Ectodermal cell (in vitro differentiated cells): ENCODE measurements around the gene SLC35C1.
"Not testable (repeated sequence)": the region's sequence is repeated elsewhere in the genome, so short reads cannot be mapped to it uniquely, and the experiment has no call there.

Source experiments
- H3K27ac ChIP-seq: 2 replicates; pipeline ENCODE4 v1.7.0; 2013; ENCODE audit warnings: mild to moderate bottlenecking, low read depth, low read length; ENCODE audit not compliant: insufficient read depth, poor library complexity, severe bottlenecking
- H3K27me3 ChIP-seq: 2 replicates; pipeline ENCODE4 v1.7.0; 2013; ENCODE audit warnings: mild to moderate bottlenecking, low read length; ENCODE audit not compliant: insufficient read depth, control insufficient read depth, poor library complexity, severe bottlenecking
- H3K36me3 ChIP-seq: one replicate; pipeline ENCODE4 v1.7.0; 2013; ENCODE audit warnings: low read length; ENCODE audit not compliant: control insufficient read depth, insufficient read depth
- H3K4me1 ChIP-seq: one replicate; pipeline ENCODE4 v1.7.0; 2013; ENCODE audit warnings: low read length; ENCODE audit not compliant: control insufficient read depth, insufficient read depth
- H3K4me3 ChIP-seq: 2 replicates; pipeline ENCODE4 v1.7.0; 2013; ENCODE audit warnings: low read depth, low read length, control low read depth; ENCODE audit not compliant: insufficient read depth
- H3K9me3 ChIP-seq: 2 replicates; pipeline ENCODE4 v1.7.0; 2013; ENCODE audit warnings: mild to moderate bottlenecking, low read length, moderate library complexity; ENCODE audit not compliant: control insufficient read depth
- WGBS, 2 experiments: methylation state at CpG; one replicate each; pipeline ENCODE4 v1.1.7; 2013; ENCODE audit warnings: missing lambda C conversion rate in 2 of 2; 5-methylcytosine and 5-hydroxymethylcytosine counted together

The SLC35C1 gene

DNA sequence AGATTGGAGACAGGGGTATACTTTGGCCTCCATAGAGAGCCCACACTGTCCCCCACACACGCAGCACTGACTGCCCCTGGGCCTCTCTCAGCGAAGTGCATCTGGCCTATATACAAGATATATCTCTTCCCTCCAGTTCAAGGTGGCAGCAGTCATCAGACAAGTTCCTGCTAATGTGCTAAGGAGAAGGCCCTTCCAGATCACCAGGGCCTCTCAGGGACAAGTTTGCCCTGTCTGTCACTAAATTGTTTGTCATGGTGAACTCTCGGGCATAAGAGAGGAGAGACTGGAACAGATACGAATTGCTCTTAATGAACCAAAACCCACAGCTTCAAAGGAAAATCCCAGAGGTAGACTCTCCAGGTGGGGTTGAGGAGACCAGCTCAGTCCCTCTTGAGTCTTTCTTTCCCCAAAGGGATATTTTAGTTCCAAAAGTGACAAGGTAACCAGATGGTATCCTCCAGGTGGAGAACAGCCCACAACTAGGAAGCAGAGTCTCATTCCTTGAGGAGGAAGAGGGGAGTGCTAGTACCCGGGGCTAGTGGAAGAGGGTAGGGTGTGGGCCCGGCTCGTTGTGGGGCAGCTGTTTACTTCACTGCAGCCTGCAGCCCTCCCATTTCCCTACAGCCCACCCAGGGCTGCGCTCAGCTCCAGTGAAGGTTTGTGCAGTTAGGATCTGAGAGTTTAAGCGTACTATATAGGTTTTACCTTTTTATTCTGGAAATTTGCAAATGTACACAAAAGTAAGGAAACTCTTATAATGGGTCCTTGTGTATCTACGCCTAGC lies 2.2 kb upstream of the SLC35C1 start:
- Histone ChIP-seq H3K27ac (no peak overlapping the region), H3K36me3 (no peaks in the 10 kb centered on the region)
- WGBS, 2 experiments: 92% methylated on average over 10 of the region's 10 CpGs

DNA sequence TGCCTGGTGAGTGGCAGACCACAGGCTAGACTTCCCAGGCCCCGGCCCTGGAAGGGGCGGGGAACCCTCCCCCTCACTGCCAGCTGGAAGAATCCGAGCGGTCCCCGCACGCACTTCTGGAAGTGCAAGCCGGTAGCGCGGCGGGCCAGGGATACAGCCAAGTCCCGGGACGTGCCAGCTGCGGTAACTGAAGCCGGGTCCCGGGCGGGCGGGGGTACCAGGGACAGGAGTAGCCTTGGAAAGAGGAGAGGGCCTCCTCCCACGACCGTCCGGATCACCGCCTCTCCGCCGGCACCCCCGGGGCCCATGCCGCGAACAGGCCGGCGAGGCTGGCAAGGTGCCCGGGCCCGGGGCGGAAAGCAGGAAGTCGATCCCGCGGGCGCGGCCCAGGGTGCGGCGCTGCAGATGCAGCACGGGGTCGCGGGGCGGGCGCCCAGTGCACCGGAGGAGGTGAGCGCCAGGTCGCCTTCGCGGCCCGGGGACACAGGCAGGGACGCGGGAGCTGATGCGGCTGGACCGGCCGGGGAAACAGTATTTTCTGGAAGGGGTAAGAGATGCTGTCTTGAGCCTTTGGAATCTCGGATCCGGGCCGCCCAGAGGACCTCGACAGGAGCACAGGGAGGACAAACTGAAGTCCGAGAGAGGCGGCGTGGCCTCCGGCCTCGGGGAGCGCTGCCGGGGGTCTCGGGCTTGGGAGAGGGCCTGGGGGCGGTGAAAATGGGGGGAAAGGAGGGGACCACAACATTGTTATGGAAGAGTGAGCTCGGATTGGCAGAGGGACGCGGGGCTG lies 783 bp upstream of the SLC35C1 start:
- no peak overlapping the region for H3K27ac ChIP-seq
- H3K36me3 ChIP-seq: no peaks in the 10 kb centered on the region
- peak overlapping the region; percentile 76 for H3K4me3 ChIP-seq
- H3K4me1 ChIP-seq: peaks cover 7% of the 10 kb centered on the region
- 0 to 1% methylated on average over 70 of the region's 70 CpGs for WGBS, 2 experiments
- peaks cover 31% of the 10 kb centered on the region for H3K27me3 ChIP-seq
- no peaks in the 10 kb centered on the region for H3K9me3 ChIP-seq

More for the DNA sequence above, 2.2 kb upstream of the SLC35C1 start:
- H3K27me3 ChIP-seq: peaks cover 31% of the 10 kb centered on the region
- peaks cover 7% of the 10 kb centered on the region for H3K4me1 ChIP-seq
- no peak overlapping the region for H3K4me3 ChIP-seq
- no peaks in the 10 kb centered on the region for H3K9me3 ChIP-seq

DNA sequence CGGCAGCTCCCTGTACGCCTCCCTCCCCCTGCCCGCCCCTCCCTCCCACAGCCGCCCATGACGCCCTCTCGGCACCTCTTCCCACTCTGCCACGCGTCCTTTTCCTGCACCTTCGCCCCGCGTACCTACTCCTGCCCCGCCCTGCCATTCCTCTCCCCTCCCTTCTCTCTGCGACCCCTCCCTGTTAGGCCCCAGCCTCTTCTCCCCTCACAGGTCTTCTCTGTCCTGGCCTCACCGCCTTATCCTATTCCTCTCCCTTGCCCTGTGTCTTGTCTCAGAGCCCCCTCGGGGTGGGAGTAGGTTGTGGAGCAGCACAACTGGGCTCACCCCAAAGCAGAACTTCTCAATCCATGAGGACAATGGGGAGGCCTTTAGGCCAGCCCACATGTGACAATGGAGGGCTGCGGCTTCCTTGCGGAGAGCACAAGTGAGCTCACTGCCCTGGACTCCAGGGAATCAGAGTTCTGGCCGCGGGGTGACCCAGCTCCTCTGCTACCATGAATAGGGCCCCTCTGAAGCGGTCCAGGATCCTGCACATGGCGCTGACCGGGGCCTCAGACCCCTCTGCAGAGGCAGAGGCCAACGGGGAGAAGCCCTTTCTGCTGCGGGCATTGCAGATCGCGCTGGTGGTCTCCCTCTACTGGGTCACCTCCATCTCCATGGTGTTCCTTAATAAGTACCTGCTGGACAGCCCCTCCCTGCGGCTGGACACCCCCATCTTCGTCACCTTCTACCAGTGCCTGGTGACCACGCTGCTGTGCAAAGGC lies 539 bp downstream of the SLC35C1 start:
- no peak overlapping the region for H3K27ac ChIP-seq

DNA sequence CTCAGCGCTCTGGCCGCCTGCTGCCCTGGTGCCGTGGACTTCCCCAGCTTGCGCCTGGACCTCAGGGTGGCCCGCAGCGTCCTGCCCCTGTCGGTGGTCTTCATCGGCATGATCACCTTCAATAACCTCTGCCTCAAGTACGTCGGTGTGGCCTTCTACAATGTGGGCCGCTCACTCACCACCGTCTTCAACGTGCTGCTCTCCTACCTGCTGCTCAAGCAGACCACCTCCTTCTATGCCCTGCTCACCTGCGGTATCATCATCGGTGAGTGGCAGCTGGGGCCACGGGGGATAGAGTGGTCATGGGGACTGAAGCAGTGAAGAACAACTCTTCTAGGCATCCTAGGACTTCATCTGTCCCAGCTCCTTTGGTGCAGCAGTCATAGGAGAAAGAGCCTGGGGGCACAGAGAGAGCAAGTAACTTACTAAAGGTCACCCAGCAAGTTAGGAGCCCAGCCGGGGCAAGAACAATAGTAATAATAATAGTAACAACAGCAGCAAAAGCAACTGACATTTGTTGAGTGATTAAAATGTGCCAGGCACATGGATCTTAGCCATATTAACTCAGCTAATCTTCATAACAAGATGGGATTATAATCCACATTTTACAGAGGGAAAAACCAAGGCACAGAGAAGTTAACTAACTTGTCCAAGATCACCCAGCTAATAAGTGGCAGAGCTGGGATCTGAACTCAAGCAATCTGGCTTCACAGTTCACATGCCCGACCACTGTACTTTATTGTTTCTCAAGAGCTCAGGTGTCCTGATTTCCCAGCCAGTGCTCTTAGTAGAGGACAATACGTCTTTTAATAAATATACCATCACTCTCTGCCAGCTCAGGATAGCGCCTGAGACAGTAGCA lies 1.4 kb downstream of the SLC35C1 start:
- Histone ChIP-seq H3K4me1 (peaks cover 7% of the 10 kb centered on the region), H3K4me3 (peak overlapping the region; percentile 76), H3K27ac (no peak overlapping the region), H3K9me3 (no peaks in the 10 kb centered on the region), H3K27me3 (peaks cover 31% of the 10 kb centered on the region), H3K36me3 (no peaks in the 10 kb centered on the region)
- WGBS, 2 experiments: 89 to 91% methylated on average over 19 to 20 of the region's 20 CpGs

More for the DNA sequence above, 539 bp downstream of the SLC35C1 start:
- no peaks in the 10 kb centered on the region for H3K36me3 ChIP-seq
- H3K4me3 ChIP-seq: peak overlapping the region; percentile 76
- WGBS, 2 experiments: 25 to 26% methylated on average over 29 of the region's 29 CpGs
- no peaks in the 10 kb centered on the region for H3K9me3 ChIP-seq
- H3K27me3 ChIP-seq: peaks cover 31% of the 10 kb centered on the region
- H3K4me1 ChIP-seq: peaks cover 7% of the 10 kb centered on the region

DNA sequence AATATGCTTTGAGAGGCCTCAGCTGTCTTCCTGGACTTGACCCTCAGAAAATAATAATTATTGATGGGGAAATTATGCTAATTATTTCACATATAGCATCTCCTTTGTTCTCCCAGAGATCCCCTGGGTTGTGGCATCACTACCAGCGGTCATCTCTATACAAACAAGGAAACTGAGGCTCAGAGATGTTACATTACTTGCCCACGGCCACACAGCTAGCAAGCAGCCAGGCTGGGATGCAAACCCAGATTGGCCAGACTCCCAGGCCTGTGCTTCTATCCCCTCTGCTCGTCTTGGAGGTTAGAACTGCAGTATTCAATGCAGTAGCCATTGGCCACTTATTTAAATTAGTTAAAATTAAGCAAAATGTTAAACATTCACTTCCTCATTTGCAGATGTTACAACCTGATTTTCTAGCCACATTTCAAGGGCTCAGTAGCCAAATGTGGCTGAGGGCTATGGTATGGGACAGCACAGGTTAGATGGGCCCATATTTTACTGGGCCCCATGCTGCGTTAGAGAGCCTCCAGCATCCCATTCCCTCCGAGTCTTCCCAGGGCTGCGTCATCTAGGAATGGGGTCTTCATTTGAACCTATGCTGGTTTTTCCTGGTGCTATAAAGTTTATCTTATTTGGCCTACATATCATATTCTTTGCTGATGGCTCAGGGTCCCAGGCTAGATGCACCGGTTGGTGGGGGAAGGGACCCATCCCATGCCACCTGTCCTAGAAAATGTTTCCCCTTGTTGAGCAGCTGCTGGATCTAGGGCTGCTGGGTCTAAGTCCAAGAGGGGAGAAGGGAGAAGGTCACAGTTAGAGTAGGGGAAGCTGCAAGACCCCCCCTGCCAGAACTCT lies 2.2 kb downstream of the SLC35C1 start:
- H3K36me3 ChIP-seq: peaks cover 4% of the 10 kb centered on the region
- H3K27me3 ChIP-seq: peaks cover 26% of the 10 kb centered on the region
- no peak overlapping the region for H3K4me3 ChIP-seq
- no peaks in the 10 kb centered on the region for H3K9me3 ChIP-seq
- no peak overlapping the region for H3K27ac ChIP-seq
- WGBS, 2 experiments: 79 to 82% methylated on average over 7 of the region's 7 CpGs
- peaks cover 7% of the 10 kb centered on the region for H3K4me1 ChIP-seq

DNA sequence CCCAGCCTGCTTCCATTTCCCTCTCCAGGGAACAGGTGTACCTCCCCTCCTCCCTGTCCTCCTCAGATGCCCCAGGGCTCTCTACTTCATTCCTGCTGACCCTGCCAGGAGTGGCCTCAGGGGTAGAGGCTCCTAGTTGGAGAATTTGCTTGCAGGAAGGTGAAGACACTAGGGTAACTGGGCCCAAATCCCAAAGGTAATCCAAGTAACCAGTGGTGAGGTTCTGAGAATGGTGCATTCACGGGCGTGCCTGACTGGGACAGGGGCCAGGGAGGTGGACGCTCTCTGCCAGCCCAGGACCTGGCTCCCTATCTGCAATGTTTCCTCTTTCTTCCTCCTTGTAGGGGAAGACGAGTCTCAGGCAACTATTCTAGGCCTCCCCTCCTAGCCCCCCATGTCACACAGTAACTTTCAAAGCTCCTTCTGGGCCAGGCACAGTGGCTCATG lies 2.9 kb downstream of the SLC35C1 start:
- 89 to 92% methylated on average over 4 of the region's 4 CpGs for WGBS, 2 experiments
- H3K36me3 ChIP-seq: peaks cover 4% of the 10 kb centered on the region
- peaks cover 7% of the 10 kb centered on the region for H3K4me1 ChIP-seq
- peaks cover 20% of the 10 kb centered on the region for H3K27me3 ChIP-seq
- no peaks in the 10 kb centered on the region for H3K9me3 ChIP-seq
- no peak overlapping the region for H3K4me3 ChIP-seq
- no peak overlapping the region for H3K27ac ChIP-seq

DNA sequence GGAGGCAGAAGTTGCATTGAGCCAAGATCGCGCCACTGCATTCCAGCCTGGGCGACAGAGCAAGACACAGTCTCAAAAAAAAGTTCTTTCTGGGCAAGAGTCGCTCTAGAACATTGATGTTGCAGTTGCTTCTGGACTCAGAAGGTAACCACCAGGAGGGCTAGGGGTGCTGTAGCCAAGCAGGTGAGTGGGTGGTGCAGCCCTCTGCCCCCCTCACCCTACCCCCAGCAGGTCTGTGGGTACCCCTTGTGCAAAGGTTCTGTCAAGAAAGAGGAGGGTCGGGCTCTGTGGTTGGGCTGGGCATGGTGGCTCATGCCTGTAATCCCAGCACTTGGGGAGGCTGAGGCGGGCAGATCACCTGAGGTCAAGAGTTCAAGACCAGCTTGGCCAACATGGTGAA lies 3.5 kb downstream of the SLC35C1 start:
- not testable (repeated sequence) for H3K36me3 ChIP-seq, H3K4me3 ChIP-seq, H3K9me3 ChIP-seq, H3K4me1 ChIP-seq, H3K27ac ChIP-seq
- WGBS, 2 experiments: 89 to 92% methylated on average over 6 of the region's 6 CpGs
- H3K27me3 ChIP-seq: peaks cover 13% of the 10 kb centered on the region

DNA sequence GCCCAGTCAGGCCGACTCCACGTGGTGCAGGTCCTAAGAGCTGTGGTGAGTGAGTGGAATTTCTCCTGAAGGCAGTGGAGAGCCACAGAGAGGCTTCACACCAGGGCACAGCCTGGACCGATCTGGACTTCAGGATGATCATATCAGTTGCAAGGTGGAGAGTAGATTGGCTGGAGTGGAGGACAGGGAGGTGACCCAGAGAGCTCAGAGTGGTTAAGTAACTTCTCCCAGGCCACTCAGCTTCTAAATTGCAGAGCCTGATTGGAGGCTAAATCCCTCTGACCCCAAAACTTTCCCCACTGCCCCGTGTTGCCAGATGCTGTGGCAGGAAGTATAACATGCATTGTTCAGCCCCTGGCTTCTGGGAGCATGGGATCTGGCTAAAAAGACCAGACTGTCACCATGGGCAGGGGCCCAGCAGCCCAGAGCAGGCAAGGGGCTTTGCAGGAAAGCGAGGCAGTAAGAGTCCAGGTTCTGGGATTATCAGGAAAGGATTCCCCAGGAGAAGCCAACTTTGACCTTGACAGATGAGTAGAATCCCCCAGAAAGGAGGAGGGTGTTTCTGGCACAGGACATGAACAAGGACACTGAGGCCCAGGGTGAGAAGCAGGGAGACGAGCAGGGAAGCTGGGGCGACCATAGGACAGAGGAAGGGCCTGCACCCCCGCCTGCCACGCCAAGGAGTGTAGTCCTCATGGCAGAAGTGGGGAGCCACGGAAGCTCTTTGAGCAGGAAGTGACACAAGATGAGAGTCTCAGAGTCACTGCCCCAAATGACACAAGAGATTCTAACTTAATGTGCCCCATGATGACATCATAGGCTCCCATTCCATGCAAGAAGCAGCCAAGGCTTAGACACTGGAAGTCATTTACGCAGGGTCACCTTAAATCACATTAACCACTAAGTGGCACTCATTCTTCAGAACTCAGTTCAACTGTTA lies 4.8 kb downstream of the SLC35C1 start:
- 93 to 96% methylated on average over 11 of the region's 11 CpGs for WGBS, 2 experiments
- H3K4me3 ChIP-seq: no peak overlapping the region
- peaks cover 4% of the 10 kb centered on the region for H3K36me3 ChIP-seq
- H3K27ac ChIP-seq: no peak overlapping the region
- H3K9me3 ChIP-seq: no peaks in the 10 kb centered on the region
- H3K4me1 ChIP-seq: peaks cover 7% of the 10 kb centered on the region
- H3K27me3 ChIP-seq: peaks cover under 1% of the 10 kb centered on the region
